Measurements from ENCODE around the gene NCLN.

GRCh38 chr19:3137119-3137518 lies 48.6 kb upstream of the NCLN start:
- TF ChIP-seq CTCF (IDR thresholded peaks at IDR 0.05): no peak
- no peak for TF ChIP-seq EZH2 (IDR thresholded peaks at IDR 0.05)

All from neural progenitor cell (in vitro differentiated cells).